ENCODE results near the gene VSTM4.

The VSTM4 gene

DNA sequence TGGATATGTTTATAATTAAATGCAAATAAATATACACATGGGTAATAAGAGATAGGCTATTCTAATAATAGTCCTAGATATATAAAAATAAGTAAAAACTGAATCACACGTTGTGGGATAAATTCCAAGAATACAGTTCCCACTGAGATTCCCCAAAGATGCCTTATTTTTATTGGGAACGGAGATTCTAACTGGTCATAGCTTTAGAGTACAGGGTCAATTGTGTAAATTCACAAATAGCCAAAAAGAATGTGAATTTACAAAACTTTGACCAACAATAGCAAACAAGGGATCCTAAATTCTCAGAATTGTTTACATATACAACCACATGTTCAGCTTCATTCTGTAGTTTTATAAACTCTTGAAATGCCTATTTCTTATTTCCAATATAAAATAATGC is 65.0 kb downstream of the VSTM4 start:
- no peaks in the 10 kb centered on the region for H3K9me3 ChIP-seq
- H3K4me3 ChIP-seq, result no peak overlapping the region
- intact Hi-C loops (cut with DNase I; ENCODE audit: low total_unique reads), result no loop called here
- no peaks in the 10 kb centered on the region for H3K27me3 ChIP-seq
- peaks cover 0 to 13% (median 0%) of the 10 kb centered on the region in 4 donors for H3K4me1 ChIP-seq
- H3K36me3 ChIP-seq, result peaks cover 0 to 10% (median 7%) of the 10 kb centered on the region in 3 donors
- H3K27ac ChIP-seq, result no peak overlapping the region
- no peak for DNase-seq
- TF ChIP-seq, protein P1, sequence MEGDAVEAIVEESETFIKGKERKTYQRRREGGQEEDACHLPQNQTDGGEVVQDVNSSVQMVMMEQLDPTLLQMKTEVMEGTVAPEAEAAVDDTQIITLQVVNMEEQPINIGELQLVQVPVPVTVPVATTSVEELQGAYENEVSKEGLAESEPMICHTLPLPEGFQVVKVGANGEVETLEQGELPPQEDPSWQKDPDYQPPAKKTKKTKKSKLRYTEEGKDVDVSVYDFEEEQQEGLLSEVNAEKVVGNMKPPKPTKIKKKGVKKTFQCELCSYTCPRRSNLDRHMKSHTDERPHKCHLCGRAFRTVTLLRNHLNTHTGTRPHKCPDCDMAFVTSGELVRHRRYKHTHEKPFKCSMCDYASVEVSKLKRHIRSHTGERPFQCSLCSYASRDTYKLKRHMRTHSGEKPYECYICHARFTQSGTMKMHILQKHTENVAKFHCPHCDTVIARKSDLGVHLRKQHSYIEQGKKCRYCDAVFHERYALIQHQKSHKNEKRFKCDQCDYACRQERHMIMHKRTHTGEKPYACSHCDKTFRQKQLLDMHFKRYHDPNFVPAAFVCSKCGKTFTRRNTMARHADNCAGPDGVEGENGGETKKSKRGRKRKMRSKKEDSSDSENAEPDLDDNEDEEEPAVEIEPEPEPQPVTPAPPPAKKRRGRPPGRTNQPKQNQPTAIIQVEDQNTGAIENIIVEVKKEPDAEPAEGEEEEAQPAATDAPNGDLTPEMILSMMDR (IDR thresholded peaks at IDR 0.05), result no peak

DNA sequence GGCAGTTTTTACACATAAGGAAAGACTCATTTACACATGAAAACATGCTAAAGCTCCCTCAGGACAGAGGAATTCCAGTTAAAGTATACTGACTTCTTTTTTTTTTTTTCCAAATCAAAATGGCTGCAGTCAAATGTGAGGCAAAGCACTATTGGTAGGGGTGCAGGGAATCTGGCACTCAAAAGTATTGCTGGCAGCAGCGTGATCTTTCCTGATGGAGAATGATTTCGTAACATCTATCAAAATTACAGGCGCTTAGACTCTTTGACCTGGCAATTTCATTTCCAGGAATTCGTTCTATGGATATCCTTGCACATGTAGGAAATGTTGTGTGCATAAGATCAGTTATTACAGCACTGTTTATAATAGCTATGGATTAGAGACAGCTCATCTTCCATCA is 65.7 kb downstream of the VSTM4 start:
- H3K4me1 ChIP-seq, result peaks cover 0 to 8% (median 0%) of the 10 kb centered on the region in 4 donors
- peaks cover 0 to 10% (median 7%) of the 10 kb centered on the region in 3 donors for H3K36me3 ChIP-seq
- H3K9me3 ChIP-seq, result no peaks in the 10 kb centered on the region
- H3K27me3 ChIP-seq, result no peaks in the 10 kb centered on the region
- no peak for DNase-seq
- H3K27ac ChIP-seq, result no peak overlapping the region
- H3K4me3 ChIP-seq, result no peak overlapping the region
- intact Hi-C loops (cut with DNase I; ENCODE audit: low total_unique reads), result no loop called here
- TF ChIP-seq, protein P1 (IDR thresholded peaks at IDR 0.05), result no peak

DNA sequence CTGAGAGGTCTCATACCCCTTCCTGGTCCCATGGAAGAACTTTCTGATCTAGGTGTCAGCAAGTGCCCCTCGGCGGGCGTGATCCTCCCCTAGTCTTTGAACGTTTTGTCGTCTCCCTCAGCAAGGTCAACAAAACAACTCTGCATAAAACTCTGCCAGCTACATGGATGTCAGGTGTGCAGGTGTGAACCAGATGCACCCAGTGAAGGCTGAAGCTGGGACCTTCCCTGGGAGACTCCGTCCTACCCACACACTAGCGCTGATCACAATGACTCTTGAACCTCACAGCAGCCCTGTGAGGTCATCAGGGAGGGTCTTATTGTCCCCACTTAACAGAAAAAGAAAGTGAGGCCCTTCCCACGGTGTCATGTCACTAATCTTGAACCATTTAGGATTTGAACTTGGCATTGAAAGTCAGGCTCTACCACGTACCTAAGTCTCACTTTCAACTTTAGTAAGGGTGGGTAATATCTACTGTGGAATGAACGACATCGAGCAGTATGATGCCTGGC is 68.1 kb downstream of the VSTM4 start:
- no peaks in the 10 kb centered on the region for H3K27me3 ChIP-seq
- intact Hi-C loops (cut with DNase I; ENCODE audit: low total_unique reads), result no loop called here
- no peak overlapping the region for H3K4me3 ChIP-seq
- peaks cover 0 to 10% (median 7%) of the 10 kb centered on the region in 3 donors for H3K36me3 ChIP-seq
- no peak overlapping the region for H3K27ac ChIP-seq
- no peak for DNase-seq
- H3K4me1 ChIP-seq, result peaks cover 0 to 8% (median 0%) of the 10 kb centered on the region in 4 donors
- TF ChIP-seq, protein P1 (IDR thresholded peaks at IDR 0.05), result no peak
- H3K9me3 ChIP-seq, result no peaks in the 10 kb centered on the region

DNA sequence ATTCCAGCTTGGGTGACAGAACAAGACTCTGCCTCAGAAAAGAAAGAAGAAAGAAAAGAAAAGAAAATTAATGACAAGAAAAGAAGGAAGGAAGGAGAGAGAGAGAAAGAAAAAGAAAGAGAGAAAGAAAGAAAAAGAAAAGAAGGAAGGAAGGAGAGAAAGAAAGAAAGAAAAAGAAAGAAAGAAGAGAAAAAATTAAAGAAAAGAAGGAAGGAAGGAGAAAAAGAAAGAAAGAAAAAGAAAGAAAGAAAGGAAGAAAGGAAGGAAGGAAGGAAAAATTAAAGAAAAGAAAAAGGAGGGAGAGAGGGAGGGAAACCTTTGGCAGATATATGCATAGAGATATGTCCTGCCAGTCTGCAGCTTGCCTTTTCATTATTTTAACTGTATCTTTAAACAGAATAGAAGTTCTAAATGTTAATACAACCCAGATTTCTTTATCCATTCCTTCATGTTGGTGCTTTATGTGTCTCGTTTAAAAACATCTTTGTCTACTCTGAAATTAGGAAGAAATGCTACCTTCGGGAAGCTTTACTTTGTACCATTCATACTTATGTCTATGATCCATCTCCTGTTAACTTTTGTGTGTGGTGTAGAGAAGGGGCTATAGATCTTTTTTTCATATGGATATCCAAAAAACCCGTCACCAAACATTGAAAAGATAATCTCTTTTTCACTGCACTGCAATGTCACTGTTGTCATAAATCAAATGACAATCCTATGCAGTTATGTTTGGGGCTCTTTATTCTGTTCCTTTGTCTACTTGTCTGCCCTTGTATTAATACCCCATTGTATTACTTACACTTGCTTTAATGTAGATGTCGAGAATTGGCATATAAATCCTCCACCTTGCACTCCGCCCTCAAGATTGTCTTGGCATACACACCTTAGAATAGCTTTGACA is 70.8 kb downstream of the VSTM4 start:
- Histone ChIP-seq H3K27ac (no peak overlapping the region), H3K27me3 (no peaks in the 10 kb centered on the region), H3K9me3 (no peaks in the 10 kb centered on the region), H3K4me3 (no peak overlapping the region), H3K4me1 (no peaks in the 10 kb centered on the region), H3K36me3 (peaks cover 0 to 16% (median 11%) of the 10 kb centered on the region in 3 donors)
- intact Hi-C loops (cut with DNase I; ENCODE audit: low total_unique reads), result no loop called here
- TF ChIP-seq, protein P1 (IDR thresholded peaks at IDR 0.05), result no peak
- no peak for DNase-seq

DNA sequence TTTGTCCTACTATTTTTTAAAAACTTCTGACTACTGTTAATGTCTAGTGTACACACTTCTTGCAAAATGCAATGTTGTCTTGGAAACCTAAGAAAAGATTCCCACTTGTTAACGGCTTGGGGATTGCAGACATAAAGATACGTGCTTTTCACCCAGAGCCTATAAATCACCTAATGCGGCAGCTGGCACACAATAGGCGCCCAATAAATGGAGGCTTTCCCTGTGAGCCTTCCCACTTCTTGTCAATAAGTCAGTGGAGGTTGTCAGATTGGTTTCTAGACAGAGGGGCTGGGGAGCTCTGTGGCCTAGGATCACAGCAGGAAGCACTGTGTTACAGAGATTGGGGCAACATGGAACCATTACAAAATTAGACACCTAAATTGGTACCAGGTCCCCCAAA is 74.7 kb downstream of the VSTM4 start:
- Histone ChIP-seq H3K4me1 (no peaks in the 10 kb centered on the region), H3K27ac (no peak overlapping the region), H3K36me3 (peaks cover 0 to 16% (median 11%) of the 10 kb centered on the region in 3 donors), H3K4me3 (no peak overlapping the region), H3K9me3 (no peaks in the 10 kb centered on the region), H3K27me3 (no peaks in the 10 kb centered on the region)
- no peak for DNase-seq
- TF ChIP-seq, protein P1 (IDR thresholded peaks at IDR 0.05), result no peak
- intact Hi-C loops (cut with DNase I; ENCODE audit: low total_unique reads), result no loop called here

Data from tibial artery (tissue), 4 donors.